ENCODE measurements around the gene CHRM4.
A peak's percentile ranks its signal among the peaks of the same experiment; 100 is the strongest.

CHRM4 gene

GRCh38 chr11:46357483-46357936 is 34.1 kb downstream of the CHRM4 start:
- H3K9me3 ChIP-seq (ENCODE audit: insufficient read depth, low read length): no peaks in the 10 kb centered on the region
- H3K36me3 ChIP-seq (ENCODE audit: insufficient read depth, insufficient read length, low read length): peaks cover 34% of the 10 kb centered on the region
- DNase-seq (ENCODE audit: low read depth, low spot score): no peak
- no peaks in the 10 kb centered on the region for H3K27me3 ChIP-seq (ENCODE audit: insufficient read depth, insufficient read length)
- peaks cover 52% of the 10 kb centered on the region for H3K4me1 ChIP-seq (ENCODE audit: insufficient read depth, insufficient read length)
- H3K9ac ChIP-seq (ENCODE audit: insufficient read length, low read depth): peak overlapping the region; percentile 54
- no peak overlapping the region for H3K4me3 ChIP-seq (ENCODE audit: insufficient read length, low read depth)
- TF ChIP-seq SUZ12 (IDR thresholded peaks at IDR 0.05; ENCODE audit: extremely low read depth, insufficient read depth, insufficient read length) (no peak), ZNF274 (IDR thresholded peaks at IDR 0.05; ENCODE audit: low read depth, low read length) (no peak), YY1 (IDR thresholded peaks at IDR 0.05; ENCODE audit: insufficient read depth, insufficient read length) (no peak)

GRCh38 chr11:46356924-46357482 is 34.6 kb downstream of the CHRM4 start:
- Histone ChIP-seq H3K27me3 (ENCODE audit: insufficient read depth, insufficient read length) (no peaks in the 10 kb centered on the region), H3K4me1 (ENCODE audit: insufficient read depth, insufficient read length) (peaks cover 51% of the 10 kb centered on the region), H3K4me3 (ENCODE audit: insufficient read length, low read depth) (no peak overlapping the region), H3K9me3 (ENCODE audit: insufficient read depth, low read length) (no peaks in the 10 kb centered on the region), H3K9ac (ENCODE audit: insufficient read length, low read depth) (peak overlapping the region; percentile 54), H3K36me3 (ENCODE audit: insufficient read depth, insufficient read length, low read length) (peaks cover 33% of the 10 kb centered on the region)
- DNase-seq (ENCODE audit: low read depth, low spot score): no peak
- TF ChIP-seq ZNF274 (IDR thresholded peaks at IDR 0.05; ENCODE audit: low read depth, low read length) (no peak), YY1 (IDR thresholded peaks at IDR 0.05; ENCODE audit: insufficient read depth, insufficient read length) (no peak), SUZ12 (IDR thresholded peaks at IDR 0.05; ENCODE audit: extremely low read depth, insufficient read depth, insufficient read length) (no peak)

- Histone ChIP-seq H3K9me3 (ENCODE audit: insufficient read depth, low read length) (no peaks in the 10 kb centered on the region), H3K36me3 (ENCODE audit: insufficient read depth, insufficient read length, low read length) (peaks cover 62% of the 10 kb centered on the region), H3K4me3 (ENCODE audit: insufficient read length, low read depth) (no peak overlapping the region), H3K9ac (ENCODE audit: insufficient read length, low read depth) (peak overlapping the region; percentile 52), H3K27me3 (ENCODE audit: insufficient read depth, insufficient read length) (no peaks in the 10 kb centered on the region), H3K4me1 (ENCODE audit: insufficient read depth, insufficient read length) (peaks cover 58% of the 10 kb centered on the region)
- DNase-seq (ENCODE audit: low read depth, low spot score): no peak
- no peak for TF ChIP-seq ZNF274 (IDR thresholded peaks at IDR 0.05; ENCODE audit: low read depth, low read length)
- TF ChIP-seq SUZ12 (IDR thresholded peaks at IDR 0.05; ENCODE audit: extremely low read depth, insufficient read depth, insufficient read length): no peak
- no peak for TF ChIP-seq YY1 (IDR thresholded peaks at IDR 0.05; ENCODE audit: insufficient read depth, insufficient read length)
These were observed 37.9 kb downstream of the CHRM4 start for GRCh38 chr11:46353698-46354097.

- H3K36me3 ChIP-seq (ENCODE audit: insufficient read depth, insufficient read length, low read length): peaks cover 63% of the 10 kb centered on the region
- no peak for DNase-seq (ENCODE audit: low read depth, low spot score)
- H3K9ac ChIP-seq (ENCODE audit: insufficient read length, low read depth): peak overlapping the region; percentile 61
- peaks cover 59% of the 10 kb centered on the region for H3K4me1 ChIP-seq (ENCODE audit: insufficient read depth, insufficient read length)
- no peaks in the 10 kb centered on the region for H3K9me3 ChIP-seq (ENCODE audit: insufficient read depth, low read length)
- TF ChIP-seq SUZ12 (IDR thresholded peaks at IDR 0.05; ENCODE audit: extremely low read depth, insufficient read depth, insufficient read length) (no peak), YY1 (IDR thresholded peaks at IDR 0.05; ENCODE audit: insufficient read depth, insufficient read length) (no peak)
- no peak overlapping the region for H3K4me3 ChIP-seq (ENCODE audit: insufficient read length, low read depth)
- H3K27me3 ChIP-seq (ENCODE audit: insufficient read depth, insufficient read length): no peaks in the 10 kb centered on the region
These were observed 39.3 kb downstream of the CHRM4 start for GRCh38 chr11:46352063-46352841.

GRCh38 chr11:46351606-46352005 is 40.0 kb downstream of the CHRM4 start:
- Histone ChIP-seq H3K4me3 (ENCODE audit: insufficient read length, low read depth) (no peak overlapping the region), H3K9me3 (ENCODE audit: insufficient read depth, low read length) (no peaks in the 10 kb centered on the region), H3K9ac (ENCODE audit: insufficient read length, low read depth) (peak overlapping the region; percentile 61), H3K4me1 (ENCODE audit: insufficient read depth, insufficient read length) (peaks cover 62% of the 10 kb centered on the region), H3K27me3 (ENCODE audit: insufficient read depth, insufficient read length) (peaks cover 4% of the 10 kb centered on the region), H3K36me3 (ENCODE audit: insufficient read depth, insufficient read length, low read length) (peaks cover 63% of the 10 kb centered on the region)
- DNase-seq (ENCODE audit: low read depth, low spot score): no peak
- TF ChIP-seq YY1 (IDR thresholded peaks at IDR 0.05; ENCODE audit: insufficient read depth, insufficient read length) (no peak), ZNF274 (IDR thresholded peaks at IDR 0.05; ENCODE audit: low read depth, low read length) (no peak), SUZ12 (IDR thresholded peaks at IDR 0.05; ENCODE audit: extremely low read depth, insufficient read depth, insufficient read length) (no peak)

GRCh38 chr11:46351148-46351547 is 40.4 kb downstream of the CHRM4 start:
- peaks cover 9% of the 10 kb centered on the region for H3K27me3 ChIP-seq (ENCODE audit: insufficient read depth, insufficient read length)
- no peaks in the 10 kb centered on the region for H3K9me3 ChIP-seq (ENCODE audit: insufficient read depth, low read length)
- H3K4me3 ChIP-seq (ENCODE audit: insufficient read length, low read depth): no peak overlapping the region
- TF ChIP-seq SUZ12 (IDR thresholded peaks at IDR 0.05; ENCODE audit: extremely low read depth, insufficient read depth, insufficient read length) (no peak), YY1 (IDR thresholded peaks at IDR 0.05; ENCODE audit: insufficient read depth, insufficient read length) (no peak), ZNF274 (IDR thresholded peaks at IDR 0.05; ENCODE audit: low read depth, low read length) (no peak)
- peak overlapping the region; percentile 45 for H3K9ac ChIP-seq (ENCODE audit: insufficient read length, low read depth)
- H3K4me1 ChIP-seq (ENCODE audit: insufficient read depth, insufficient read length): peaks cover 57% of the 10 kb centered on the region
- H3K36me3 ChIP-seq (ENCODE audit: insufficient read depth, insufficient read length, low read length): peaks cover 59% of the 10 kb centered on the region
- DNase-seq (ENCODE audit: low read depth, low spot score): no peak

GRCh38 chr11:46350695-46351094 is 40.9 kb downstream of the CHRM4 start:
- peaks cover 56% of the 10 kb centered on the region for H3K4me1 ChIP-seq (ENCODE audit: insufficient read depth, insufficient read length)
- no peak for DNase-seq (ENCODE audit: low read depth, low spot score)
- TF ChIP-seq YY1 (IDR thresholded peaks at IDR 0.05; ENCODE audit: insufficient read depth, insufficient read length): no peak
- no peak for TF ChIP-seq SUZ12 (IDR thresholded peaks at IDR 0.05; ENCODE audit: extremely low read depth, insufficient read depth, insufficient read length)
- TF ChIP-seq ZNF274 (IDR thresholded peaks at IDR 0.05; ENCODE audit: low read depth, low read length): no peak
- peaks cover 57% of the 10 kb centered on the region for H3K36me3 ChIP-seq (ENCODE audit: insufficient read depth, insufficient read length, low read length)
- no peak overlapping the region for H3K4me3 ChIP-seq (ENCODE audit: insufficient read length, low read depth)
- H3K9me3 ChIP-seq (ENCODE audit: insufficient read depth, low read length): no peaks in the 10 kb centered on the region
- peak overlapping the region; percentile 45 for H3K9ac ChIP-seq (ENCODE audit: insufficient read length, low read depth)
- H3K27me3 ChIP-seq (ENCODE audit: insufficient read depth, insufficient read length): peaks cover 13% of the 10 kb centered on the region

Measured in NT2/D1 (cell line).